Calu3 (cell line): Measurements from ENCODE around the gene OGN. TPM values are rescaled to one million over a fixed set of nuclear protein-coding genes. Genes with fewer than 3 reads are reported as not detected.

Experiments
- BruUV-seq: library from RNA; stranded (reverse); fragments of 400-500 nt; replicated peaks from 2 replicates; lab custom pipeline; 2021; lab: Mats Ljungman, UMichigan
- CTCF ChIA-PET: fragments of 300-600 bp; sonication (Branson Sonifier 250); formaldehyde crosslinking; loops from one replicate; lab custom pipeline; 2022; ENCODE audit warnings: antibody characterized with exemption; lab: Charles Lee
- DNase-seq: peaks from one replicate; pipeline ENCODE4 v3.0.0; 2022
- H3K27ac Mint-ChIP-seq: one replicate; pipeline ENCODE4 v1.8.0; 2022; ENCODE audit warnings: mixed read lengths; ENCODE audit not compliant: unreplicated experiment
- H3K27me3 Mint-ChIP-seq: one replicate; pipeline ENCODE4 v1.8.0; 2022; ENCODE audit warnings: mixed read lengths; ENCODE audit not compliant: unreplicated experiment
- H3K36me3 Mint-ChIP-seq: one replicate; pipeline ENCODE4 v1.8.0; 2022; ENCODE audit warnings: mild to moderate bottlenecking, moderate library complexity, mixed read lengths; ENCODE audit not compliant: insufficient read depth, unreplicated experiment
- H3K4me1 Mint-ChIP-seq: one replicate; pipeline ENCODE4 v1.8.0; 2022; ENCODE audit warnings: mild to moderate bottlenecking, low read depth, mixed read lengths; ENCODE audit not compliant: unreplicated experiment
- H3K4me3 Mint-ChIP-seq: one replicate; pipeline ENCODE4 v1.8.0; 2022; ENCODE audit warnings: mild to moderate bottlenecking, low read depth, moderate library complexity, mixed read lengths; ENCODE audit not compliant: unreplicated experiment
- H3K9me3 Mint-ChIP-seq: one replicate; pipeline ENCODE4 v1.8.0; 2022; ENCODE audit warnings: low read depth, mixed read lengths; ENCODE audit not compliant: unreplicated experiment
- intact Hi-C: fragments of 100-400 bp; cut with micrococcal nuclease; formaldehyde crosslinking; loops from one replicate; pipeline ENCODE4 v1.10.0; 2022; ENCODE audit not compliant: unreplicated experiment
- total RNA-seq: library from RNA; stranded (reverse); gene quantifications from 2 replicates; pipeline ENCODE4 v1.2.3, GENCODE V29; 2022
- TF ChIP-seq, protein P1 (sequence below): fragments of 200-600 bp; IDR thresholded peaks from one replicate; pipeline ENCODE4 v1.8.0; 2022; ENCODE audit warnings: antibody characterized with exemption; ENCODE audit not compliant: unreplicated experiment

Gene OGN
- total RNA-seq, 1 experiment from 2014 or later, result not detected

DNA sequence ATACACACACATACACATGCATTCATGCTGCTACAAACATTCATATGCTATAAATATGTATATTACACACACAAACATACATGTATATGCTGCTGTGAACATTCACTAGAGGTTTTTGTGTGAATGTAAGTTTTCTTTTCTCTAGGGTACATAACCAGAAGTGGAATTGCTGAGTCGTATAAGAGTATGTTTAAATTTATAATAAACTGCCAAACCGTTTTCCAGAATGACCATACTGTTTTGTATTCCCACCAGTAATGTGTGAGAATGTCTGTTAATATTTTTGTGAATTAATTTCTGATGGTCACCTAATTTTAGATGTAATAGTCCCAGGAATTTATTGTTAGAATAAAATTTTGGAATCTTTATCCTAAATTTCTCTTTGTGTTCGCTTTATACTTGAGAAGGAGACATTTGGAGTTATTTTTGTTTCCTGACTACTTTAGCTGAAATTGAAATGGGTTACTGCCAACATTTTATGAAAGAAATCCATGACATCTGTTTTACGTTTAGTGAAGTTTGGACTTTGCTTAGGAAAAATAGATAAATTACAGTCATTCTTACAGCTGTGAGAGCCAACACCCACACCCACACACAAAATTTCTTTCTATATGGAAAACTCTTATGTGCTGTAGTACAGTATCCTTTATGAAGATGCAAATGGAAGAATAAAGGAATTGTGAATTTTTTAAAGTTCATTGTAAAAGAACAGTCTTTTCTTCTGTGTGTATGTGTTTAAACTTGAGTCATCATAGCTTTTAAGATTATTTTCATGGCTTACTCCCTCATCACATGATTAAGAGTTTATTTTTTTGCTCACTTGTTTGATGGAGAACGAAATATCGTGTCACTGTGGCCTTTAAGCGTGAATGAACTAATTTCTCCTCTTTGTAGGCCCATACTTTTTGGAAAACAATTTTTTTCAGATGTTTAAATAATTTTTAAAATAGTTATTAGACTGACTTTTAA lies 54.3 kb downstream of the OGN start:
- TF ChIP-seq, protein P1, sequence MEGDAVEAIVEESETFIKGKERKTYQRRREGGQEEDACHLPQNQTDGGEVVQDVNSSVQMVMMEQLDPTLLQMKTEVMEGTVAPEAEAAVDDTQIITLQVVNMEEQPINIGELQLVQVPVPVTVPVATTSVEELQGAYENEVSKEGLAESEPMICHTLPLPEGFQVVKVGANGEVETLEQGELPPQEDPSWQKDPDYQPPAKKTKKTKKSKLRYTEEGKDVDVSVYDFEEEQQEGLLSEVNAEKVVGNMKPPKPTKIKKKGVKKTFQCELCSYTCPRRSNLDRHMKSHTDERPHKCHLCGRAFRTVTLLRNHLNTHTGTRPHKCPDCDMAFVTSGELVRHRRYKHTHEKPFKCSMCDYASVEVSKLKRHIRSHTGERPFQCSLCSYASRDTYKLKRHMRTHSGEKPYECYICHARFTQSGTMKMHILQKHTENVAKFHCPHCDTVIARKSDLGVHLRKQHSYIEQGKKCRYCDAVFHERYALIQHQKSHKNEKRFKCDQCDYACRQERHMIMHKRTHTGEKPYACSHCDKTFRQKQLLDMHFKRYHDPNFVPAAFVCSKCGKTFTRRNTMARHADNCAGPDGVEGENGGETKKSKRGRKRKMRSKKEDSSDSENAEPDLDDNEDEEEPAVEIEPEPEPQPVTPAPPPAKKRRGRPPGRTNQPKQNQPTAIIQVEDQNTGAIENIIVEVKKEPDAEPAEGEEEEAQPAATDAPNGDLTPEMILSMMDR, result no peak
- intact Hi-C loops, result no loop called here
- CTCF ChIA-PET, result no interaction called here
- Mint-ChIP-seq H3K4me1 (peaks cover 7% of the 10 kb centered on the region), H3K27me3 (no peaks in the 10 kb centered on the region), H3K36me3 (no peaks in the 10 kb centered on the region), H3K27ac (no peak overlapping the region), H3K9me3 (peaks cover 2% of the 10 kb centered on the region), H3K4me3 (no peak overlapping the region)
- no TSS peak for BruUV-seq
- DNase-seq, result no peak

DNA sequence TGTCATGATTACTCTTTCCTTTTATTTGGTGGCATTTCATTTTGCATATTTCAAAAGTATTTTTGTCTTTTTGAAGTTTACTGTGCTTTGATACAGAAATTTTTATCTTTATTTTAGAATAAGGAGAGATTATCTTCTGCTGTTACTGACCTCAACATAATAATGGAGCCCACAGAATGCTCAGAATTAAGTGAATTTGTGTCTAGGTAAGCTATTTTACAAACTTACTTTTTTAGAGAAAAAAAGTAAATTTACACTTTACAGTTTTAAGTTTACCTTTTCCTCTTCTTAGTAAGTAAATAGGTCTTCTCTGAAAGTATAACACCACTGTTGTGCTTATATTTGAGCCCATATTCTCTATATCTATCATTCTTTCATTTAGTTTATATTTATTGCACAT lies 58.8 kb downstream of the OGN start:
- intact Hi-C loops, result no loop called here
- DNase-seq, result no peak
- Mint-ChIP-seq H3K4me3 (no peak overlapping the region), H3K9me3 (peaks cover 3% of the 10 kb centered on the region), H3K36me3 (no peaks in the 10 kb centered on the region), H3K27me3 (no peaks in the 10 kb centered on the region), H3K27ac (no peak overlapping the region), H3K4me1 (no peaks in the 10 kb centered on the region)
- TF ChIP-seq, protein P1, result no peak
- CTCF ChIA-PET, result no interaction called here
- BruUV-seq, result no TSS peak

DNA sequence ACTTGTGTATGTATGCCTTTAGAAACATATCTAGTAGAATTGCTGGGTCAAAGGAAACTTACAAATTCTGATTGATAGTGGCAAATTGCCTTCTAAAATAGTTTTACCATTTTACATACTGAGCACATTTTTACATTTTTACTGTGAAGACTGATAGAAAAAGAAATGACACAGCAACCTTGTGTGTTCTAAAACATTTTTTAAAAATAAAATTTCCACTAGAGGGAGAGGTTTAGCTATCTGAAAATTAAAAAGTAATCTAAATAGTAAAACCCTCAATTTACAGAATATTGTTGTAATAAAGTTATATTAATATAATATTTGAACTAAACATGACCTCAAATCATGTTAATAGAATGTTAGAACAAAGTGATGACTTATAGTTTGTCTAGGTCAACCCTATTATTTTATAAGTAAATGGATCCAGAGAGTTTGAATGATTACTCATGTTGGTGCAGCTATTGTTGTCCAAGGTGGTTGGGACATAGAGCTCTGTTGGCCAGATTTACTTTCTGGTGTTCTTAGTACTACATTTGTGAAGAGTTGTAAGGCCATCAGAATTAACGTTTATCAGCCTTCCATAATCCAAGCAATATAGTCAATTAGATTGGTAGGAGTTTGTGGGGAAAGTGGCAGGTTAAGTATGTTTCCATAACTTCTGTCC lies 61.4 kb downstream of the OGN start:
- CTCF ChIA-PET, result no interaction called here
- Mint-ChIP-seq H3K36me3 (no peaks in the 10 kb centered on the region), H3K27me3 (no peaks in the 10 kb centered on the region), H3K27ac (no peak overlapping the region), H3K4me3 (no peak overlapping the region), H3K4me1 (no peaks in the 10 kb centered on the region), H3K9me3 (peaks cover 3% of the 10 kb centered on the region)
- DNase-seq, result no peak
- TF ChIP-seq, protein P1, result no peak
- intact Hi-C loops, result no loop called here
- BruUV-seq, result no TSS peak

DNA sequence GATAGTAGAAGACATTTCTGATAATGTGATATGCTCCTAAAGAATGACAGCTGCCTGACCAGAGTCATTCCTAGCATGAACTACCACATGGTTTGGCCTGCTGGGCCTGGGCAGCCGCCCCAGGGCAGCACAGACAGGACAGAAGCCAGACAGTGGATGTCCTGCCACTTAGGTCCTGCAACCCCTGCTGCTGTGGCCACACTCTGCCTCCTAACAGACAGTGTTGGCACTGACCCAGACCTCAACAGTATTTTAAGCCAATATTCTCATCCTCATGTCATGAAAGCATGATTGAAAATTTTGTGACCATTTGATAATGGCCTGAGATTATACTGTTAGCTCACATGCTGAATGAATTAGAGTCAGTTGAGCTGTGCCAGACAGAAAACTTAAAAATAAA lies 62.8 kb downstream of the OGN start:
- Mint-ChIP-seq H3K36me3 (no peaks in the 10 kb centered on the region), H3K4me3 (no peak overlapping the region), H3K27me3 (no peaks in the 10 kb centered on the region), H3K27ac (no peak overlapping the region), H3K9me3 (peaks cover 3% of the 10 kb centered on the region), H3K4me1 (no peaks in the 10 kb centered on the region)
- no TSS peak for BruUV-seq
- DNase-seq, result no peak
- TF ChIP-seq, protein P1, result no peak
- CTCF ChIA-PET, result no interaction called here
- intact Hi-C loops, result no loop called here
